GM23338 (cell line): ENCODE data around the gene FAM110C.

ENCODE experiments used
- CREB1 ChIP-seq: fragments of 250-450 bp; sonication (Bioruptor Pico); IDR thresholded peaks from 2 replicates; pipeline ENCODE4 v1.5.0; 2020; ENCODE audit warnings: low read depth, mild to moderate bottlenecking, moderate library complexity
- CTCF ChIP-seq, 2 experiments: fragments of 200-600 bp in 1 of 2; sonication (generic) in 1 of 2; conservative IDR thresholded peaks; 2 replicates each; pipeline versions ENCODE4 v1.5.1 to v1.6.1; 2016 to 2017; ENCODE audit warnings: antibody characterized with exemption in 2 of 2, low read depth in 2 of 2, mild to moderate bottlenecking in 2 of 2, moderate library complexity in 1 of 2
- EZH2 ChIP-seq: fragments of 200-600 bp; sonication (generic); IDR thresholded peaks from one replicate; pipeline ENCODE4 v1.8.0; 2017; ENCODE audit warnings: antibody characterized with exemption, mild to moderate bottlenecking, low read depth; ENCODE audit not compliant: unreplicated experiment
- EZH2phosphoT487 ChIP-seq: fragments of 200-600 bp; sonication (generic); IDR thresholded peaks from one replicate; pipeline ENCODE4 v1.8.1; 2018; ENCODE audit warnings: antibody characterized with exemption; ENCODE audit not compliant: unreplicated experiment
- POLR2AphosphoS5 ChIP-seq: IDR thresholded peaks from 2 replicates; pipeline ENCODE4 v1.6.1; 2016; ENCODE audit warnings: antibody characterized with exemption, low read depth
- REST ChIP-seq: IDR thresholded peaks from one replicate; pipeline ENCODE4 v1.6.1; 2018; ENCODE audit warnings: antibody characterized with exemption; ENCODE audit not compliant: unreplicated experiment

- TF ChIP-seq CTCF (conservative IDR thresholded peaks at IDR 0.05; ENCODE audit: low read depth in 2 of 2) (peak; percentile 91 to 100), EZH2phosphoT487 (no peak), EZH2 (no peak), REST (no peak), CREB1 (CRISPR knock-in tag) (peak; percentile 40; the same call in 1 of the 2 replicates), POLR2AphosphoS5 (peak; percentile 43; the same call in 1 of the 2 replicates)
Observed at GRCh38 chr2:11248-11941, 34.9 kb downstream of the FAM110C start.
